ENCODE measurements around the gene WDR75.

- TF ChIP-seq BHLHE40 (IDR thresholded peaks at IDR 0.05; ENCODE audit: borderline replicate concordance) (no peak), ARNT (IDR thresholded peaks at IDR 0.05) (no peak), FOXM1 (IDR thresholded peaks at IDR 0.05; ENCODE audit: borderline replicate concordance) (no peak), TARDBP (IDR thresholded peaks at IDR 0.05) (no peak), CTBP1 (IDR thresholded peaks at IDR 0.05; ENCODE audit: borderline replicate concordance) (no peak)
Measured at GRCh38 chr2:189425676-189426075, 15.6 kb upstream of the WDR75 start.

Measured in HEK293T (cell line).